IMR-90 (cell line): ENCODE measurements around the gene BCAP31. TPM values are rescaled to one million over a fixed set of nuclear protein-coding genes. Genes with fewer than 3 reads are reported as not detected.

Experiments used
- ATAC-seq: fragments of 200-7000 bp; cut with Tn5 transposase; 2 replicates; pipeline ENCODE4 v1.9.1; 2020; ENCODE audit warnings: low read depth, mild to moderate bottlenecking, moderate library complexity
- BruUV-seq: library from RNA; stranded (reverse); fragments of 400-500 nt; replicated peaks from 2 replicates; lab custom pipeline; 2021; lab: Mats Ljungman, UMichigan
- CTCF ChIA-PET: fragments of 300-600 bp; formaldehyde crosslinking; extraction: SDS; loops from one replicate; lab custom pipeline; 2021; ENCODE audit warnings: antibody characterized with exemption; lab: Yijun Ruan, JAX
- POLR2A ChIA-PET: fragments of 300-600 bp; sonication (Branson Sonifier 250); formaldehyde crosslinking; loops from one replicate; lab custom pipeline; 2022; ENCODE audit warnings: antibody characterized with exemption; ENCODE audit not compliant: unreplicated experiment; lab: Charles Lee
- DNase-seq: peaks from one replicate; pipeline ENCODE4 v3.0.0; 2013
- H2AFZ ChIP-seq: replicated peaks from 2 replicates; pipeline ENCODE3; 2013; ENCODE audit warnings: low read length, mild to moderate bottlenecking; ENCODE audit not compliant: poor library complexity
- H2AK5ac ChIP-seq: 2 replicates; pipeline ENCODE4 v1.6.1; 2013; ENCODE audit warnings: low read depth, low read length, inconsistent platforms
- H2AK9ac ChIP-seq: replicated peaks from 2 replicates; pipeline ENCODE3; 2013; ENCODE audit warnings: mild to moderate bottlenecking, low read depth, low read length, moderate library complexity; ENCODE audit not compliant: poor library complexity
- H2BK120ac ChIP-seq: 2 replicates; pipeline ENCODE4 v1.6.1; 2013; ENCODE audit warnings: low read depth, low read length, inconsistent platforms
- H2BK15ac ChIP-seq: 3 replicates; pipeline ENCODE4 v1.6.1; 2013; ENCODE audit warnings: low read depth, low read length, inconsistent platforms
- H2BK20ac ChIP-seq: 2 replicates; pipeline ENCODE4 v1.6.1; 2013; ENCODE audit warnings: low read depth, mild to moderate bottlenecking, inconsistent platforms, low read length, moderate library complexity
- H2BK5ac ChIP-seq: 2 replicates; pipeline ENCODE4 v1.6.1; 2013; ENCODE audit warnings: mild to moderate bottlenecking, low read depth, low read length, inconsistent platforms; ENCODE audit not compliant: poor library complexity, severe bottlenecking
- H3K14ac ChIP-seq: replicated peaks from 2 replicates; pipeline ENCODE4 v1.6.1; 2013; ENCODE audit warnings: low read depth, low read length, inconsistent platforms
- H3K18ac ChIP-seq: 2 replicates; pipeline ENCODE4 v1.6.1; 2013; ENCODE audit warnings: low read depth, low read length, control low read depth
- H3K23ac ChIP-seq: 2 replicates; pipeline ENCODE4 v1.6.1; 2013; ENCODE audit warnings: low read depth, low read length, inconsistent platforms
- H3K27ac ChIP-seq: 2 replicates; pipeline ENCODE4 v1.5.1; 2013; ENCODE audit warnings: mild to moderate bottlenecking, control low read depth, low read length; ENCODE audit not compliant: insufficient read depth
- H3K27me3 ChIP-seq: 2 replicates; pipeline ENCODE4 v1.6.1; 2013; ENCODE audit warnings: low read length; ENCODE audit not compliant: control insufficient read depth, insufficient read depth
- H3K36me3 ChIP-seq: 2 replicates; pipeline ENCODE4 v1.6.1; 2013; ENCODE audit warnings: low read length, mixed read lengths; ENCODE audit not compliant: control insufficient read depth, insufficient read depth
- H3K4ac ChIP-seq: 2 replicates; pipeline ENCODE4 v1.6.1; 2013; ENCODE audit warnings: low read depth, low read length, inconsistent platforms
- H3K4me1 ChIP-seq: 2 replicates; pipeline ENCODE4 v1.6.1; 2013; ENCODE audit warnings: low read length, mixed read lengths; ENCODE audit not compliant: control insufficient read depth, insufficient read depth
- H3K4me2 ChIP-seq: 2 replicates; pipeline ENCODE4 v1.6.1; 2013; ENCODE audit warnings: low read depth, mild to moderate bottlenecking, control low read depth, low read length, moderate library complexity
- H3K4me3 ChIP-seq: 2 replicates; pipeline ENCODE4 v1.5.1; 2013; ENCODE audit warnings: low read depth, mild to moderate bottlenecking, control low read depth, low read length, moderate library complexity; ENCODE audit not compliant: insufficient read depth
- H3K56ac ChIP-seq: 2 replicates; pipeline ENCODE4 v1.6.1; 2013; ENCODE audit warnings: low read length, inconsistent platforms; ENCODE audit not compliant: insufficient read depth; ENCODE audit errors: extremely low read depth
- H3K79me1 ChIP-seq, 2 experiments: 2 replicates each; pipeline ENCODE4 v1.6.1; 2013; ENCODE audit warnings: low read length in 2 of 2, inconsistent platforms in 1 of 2, low read depth in 1 of 2
- H3K9ac ChIP-seq: 2 replicates; pipeline ENCODE4 v1.6.1; 2013; ENCODE audit warnings: low read depth, low read length, control low read depth
- H3K9me1 ChIP-seq: 2 replicates; pipeline ENCODE4 v1.6.1; 2013; ENCODE audit warnings: low read length, inconsistent platforms; ENCODE audit not compliant: insufficient read depth
- H3K9me3 ChIP-seq: 2 replicates; pipeline ENCODE4 v1.6.1; 2013; ENCODE audit warnings: low read length; ENCODE audit not compliant: control insufficient read depth, insufficient read depth
- H4K20me1 ChIP-seq: 2 replicates; pipeline ENCODE4 v1.6.1; 2013; ENCODE audit warnings: low read length, inconsistent platforms; ENCODE audit not compliant: insufficient read depth
- H4K5ac ChIP-seq: 2 replicates; pipeline ENCODE4 v1.6.1; 2013; ENCODE audit warnings: mild to moderate bottlenecking, low read depth, low read length, control low read depth
- H4K8ac ChIP-seq, 2 experiments: 2 replicates each; pipeline ENCODE4 v1.6.1; 2013; ENCODE audit warnings: low read depth in 2 of 2, low read length in 2 of 2, control low read depth in 1 of 2, inconsistent platforms in 1 of 2
- H4K91ac ChIP-seq: 2 replicates; pipeline ENCODE4 v1.6.1; 2013; ENCODE audit warnings: low read depth, low read length, inconsistent platforms; ENCODE audit not compliant: insufficient read depth
- BHLHE40 ChIP-seq: fragments of 150-350 bp; IDR thresholded peaks from 2 replicates; pipeline ENCODE4 v1.6.1; 2016; ENCODE audit warnings: mild to moderate bottlenecking, low read depth, low read length
- CHD1 ChIP-seq: IDR thresholded peaks from 2 replicates; pipeline ENCODE4 v1.6.1; 2012; ENCODE audit warnings: low read depth, low read length, improper control_type of control experiment
- CTCF ChIP-seq: conservative IDR thresholded peaks from 2 replicates; pipeline ENCODE4 v1.5.1; 2012; ENCODE audit warnings: mild to moderate bottlenecking, low read depth, low read length, improper control_type of control experiment
- FOS ChIP-seq: fragments of 150-350 bp; IDR thresholded peaks from 2 replicates; pipeline ENCODE4 v1.6.1; 2016; ENCODE audit warnings: low read depth, low read length
- RAD21 ChIP-seq: IDR thresholded peaks from 2 replicates; pipeline ENCODE4 v1.6.1; 2012; ENCODE audit warnings: low read length, improper control_type of control experiment
- RFX5 ChIP-seq: IDR thresholded peaks from 2 replicates; pipeline ENCODE4 v1.8.0; 2012; ENCODE audit warnings: low read depth, mild to moderate bottlenecking, low read length, moderate library complexity
- USF2 ChIP-seq: fragments of 150-350 bp; IDR thresholded peaks from 2 replicates; pipeline ENCODE4 v1.6.1; 2017; ENCODE audit warnings: mild to moderate bottlenecking, antibody characterized with exemption, low read length, low read depth
- WGBS, 2 experiments: methylation state at CpG; one replicate each; pipeline versions ENCODE4 v1.1.5 to v1.1.7; 2013; ENCODE audit warnings: missing lambda C conversion rate in 2 of 2; ENCODE audit not compliant: insufficient read length in 1 of 2; ENCODE audit errors: extremely low coverage in 2 of 2; 5-methylcytosine and 5-hydroxymethylcytosine counted together
- dilution Hi-C: fragments of 300-500 bp; cut with HindIII; formaldehyde crosslinking; loops from one replicate; pipeline ENCODE4 v1.14.3; 2018; ENCODE audit warnings: low sequenced_read_pairs; ENCODE audit not compliant: unreplicated experiment
- in situ Hi-C: fragments of 300-500 bp; cut with MboI; formaldehyde crosslinking; loops from 3 replicates; pipeline ENCODE4 v1.14.3; 2019; ENCODE audit warnings: low sequenced_read_pairs, inconsistent platforms, mixed read lengths
- intact Hi-C: fragments of 100-400 bp; cut with micrococcal nuclease; formaldehyde crosslinking; loops from 2 replicates; pipeline ENCODE4 v1.10.0; 2022
- polyA plus RNA-seq, 3 experiments: library from polyadenylated mRNA; depleted of rRNA; stranded (reverse); fragments of >200 nt; gene quantifications; 2 replicates each; pipeline ENCODE4 v1.2.3, GENCODE V29; 2012; ENCODE audit warnings: low replicate concordance in 1 of 3
- total RNA-seq: library from RNA; depleted of rRNA; stranded (reverse); fragments of >200 nt; gene quantifications from 2 replicates; pipeline ENCODE4 v1.2.3, GENCODE V29; 2012

The BCAP31 gene
- total and polyA plus RNA-seq, 2 of the 4 experiments (the other 2 are of a cell fraction), result 125 to 244 TPM

- TF ChIP-seq FOS (no peak), CTCF (no peak), USF2 (no peak), BHLHE40 (no peak), CHD1 (no peak), RFX5 (no peak), RAD21 (no peak)
These were observed 9.6 kb upstream of the BCAP31 start for GRCh38 chrX:153733651-153734240.

More at GRCh38 chrX:153733651-153734240, 9.6 kb upstream of the BCAP31 start:
- Histone ChIP-seq H3K4ac (no peak overlapping the region), H3K9me1 (no peaks in the 10 kb centered on the region), H3K14ac (no peak overlapping the region), H3K9ac (no peak overlapping the region), H4K20me1 (no peaks in the 10 kb centered on the region), H3K23ac (no peak overlapping the region), H3K56ac (no peak overlapping the region), H3K36me3 (peaks cover 11% of the 10 kb centered on the region; the same call in 1 of the 2 replicates), H3K27me3 (no peaks in the 10 kb centered on the region), H3K79me1 (no peaks in the 10 kb centered on the region), H3K18ac (no peak overlapping the region), H2BK120ac (no peak overlapping the region), H2BK5ac (no peak overlapping the region), H3K9me3 (no peaks in the 10 kb centered on the region; the same call in 1 of the 2 replicates), H3K4me2 (no peak overlapping the region), H2AK5ac (no peak overlapping the region), H4K91ac (no peak overlapping the region), H3K4me1 (no peaks in the 10 kb centered on the region), H2BK20ac (no peak overlapping the region), H2AK9ac (no peak overlapping the region), H3K27ac (no peak overlapping the region), H3K4me3 (no peak overlapping the region), H2BK15ac (no peak overlapping the region), H4K5ac (no peak overlapping the region), H2AFZ (no peak overlapping the region), H4K8ac (no peak overlapping the region)
- 79% methylated on average over 4 of the region's 15 CpGs; no CpG with 5 or more reads in 1 of the 2 experiments for WGBS, 2 experiments
- no peak for ATAC-seq
- CTCF ChIA-PET, result interaction anchor here (1.2 kb wide), 1 partner anchor 12 kb away, joined by 5 read pairs; no protein-coding TSS in a partner anchor
- no TSS peak for BruUV-seq
- DNase-seq, result no peak
- intact Hi-C loops (no loop called here), in situ Hi-C loops (no loop called here), dilution Hi-C loops (no loop called here)
- POLR2A ChIA-PET, result no interaction called here
